ENCODE data around the gene RGS3.

Gene RGS3

GRCh38 chr9:113601656-113602055, 138.1 kb downstream of the RGS3 start:
- DNase-seq (ENCODE audit: low spot score): no peak

- DNase-seq (ENCODE audit: low spot score): peak; percentile 58
Observed at GRCh38 chr9:113602126-113603047, 138.9 kb downstream of the RGS3 start.

- no peak for DNase-seq (ENCODE audit: low spot score)
Observed at GRCh38 chr9:113603048-113603375, 139.5 kb downstream of the RGS3 start.

GRCh38 chr9:113603773-113604172, 140.2 kb downstream of the RGS3 start:
- DNase-seq (ENCODE audit: low spot score): no peak

- DNase-seq (ENCODE audit: low spot score): no peak
Observed at GRCh38 chr9:113604393-113604792, 140.9 kb downstream of the RGS3 start.

- no peak for DNase-seq (ENCODE audit: low spot score)
Observed at GRCh38 chr9:113606510-113606909, 143.0 kb downstream of the RGS3 start.

- DNase-seq (ENCODE audit: low spot score): no peak
Observed at GRCh38 chr9:113608082-113608685, 144.7 kb downstream of the RGS3 start.

GRCh38 chr9:113609562-113610318, 146.2 kb downstream of the RGS3 start:
- no peak for DNase-seq (ENCODE audit: low spot score)

- no peak for DNase-seq (ENCODE audit: low spot score)
Observed at GRCh38 chr9:113611461-113612215, 148.1 kb downstream of the RGS3 start.

- no peak for DNase-seq (ENCODE audit: low spot score)
Observed at GRCh38 chr9:113612216-113612747, 148.8 kb downstream of the RGS3 start.

- no peak for DNase-seq (ENCODE audit: low spot score)
Observed at GRCh38 chr9:113612828-113613227, 149.3 kb downstream of the RGS3 start.

GRCh38 chr9:113613815-113614413, 150.4 kb downstream of the RGS3 start:
- DNase-seq (ENCODE audit: low spot score): no peak

- no peak for DNase-seq (ENCODE audit: low spot score)
Observed at GRCh38 chr9:113614843-113615648, 151.5 kb downstream of the RGS3 start.

- DNase-seq (ENCODE audit: low spot score): no peak
Observed at GRCh38 chr9:113616116-113616515, 152.6 kb downstream of the RGS3 start.

- no peak for DNase-seq (ENCODE audit: low spot score)
Observed at GRCh38 chr9:113616621-113617496, 153.3 kb downstream of the RGS3 start.

GRCh38 chr9:113617550-113617949, 154.0 kb downstream of the RGS3 start:
- DNase-seq (ENCODE audit: low spot score): no peak

GRCh38 chr9:113618836-113619490, 155.4 kb downstream of the RGS3 start:
- DNase-seq (ENCODE audit: low spot score): no peak

- no peak for DNase-seq (ENCODE audit: low spot score)
Observed at GRCh38 chr9:113619491-113620376, 156.2 kb downstream of the RGS3 start.
